ENCODE data around the gene PGC. TPM values are rescaled to one million over a fixed set of nuclear protein-coding genes. Genes with fewer than 3 reads are reported as not detected.

PGC gene
- total RNA-seq, 1 donor from 2014 or later: not detected

- H3K27ac Mint-ChIP-seq: peak overlapping the region; percentile 89
- no peak for TF ChIP-seq CTCF (IDR thresholded peaks at IDR 0.05)
- no peaks in the 10 kb centered on the region for H3K9me3 Mint-ChIP-seq
- POLR2A ChIA-PET: interaction anchor here (1.1 to 11.9 kb wide), 2 partner anchors 19 to 47 kb away, joined by 3 to 1669 read pairs; no protein-coding TSS in a partner anchor
- no peak for ATAC-seq (ENCODE audit: low read depth)
- H3K4me1 Mint-ChIP-seq: peaks cover 74% of the 10 kb centered on the region
- DNase-seq: no peak
- intact Hi-C loops (cut with micrococcal nuclease): loop anchor here (5.0 kb wide), 3 partner anchors 33 to 832 kb away; partner anchors contain the start of genes FOXP4 and UBR2
- peak overlapping the region; percentile 88 for H3K4me3 Mint-ChIP-seq
- no peaks in the 10 kb centered on the region for H3K27me3 Mint-ChIP-seq
- H3K36me3 Mint-ChIP-seq (ENCODE audit: low read depth): peaks cover 38% of the 10 kb centered on the region
- CTCF ChIA-PET: interaction anchor here (1.6 kb wide), 1 partner anchor 25 kb away, joined by 10 read pairs; no protein-coding TSS in a partner anchor
Observed at GRCh38 chr6:41730531-41731436, 16.4 kb downstream of the PGC start.

GRCh38 chr6:41729624-41730023, 17.6 kb downstream of the PGC start:
- H3K9me3 Mint-ChIP-seq: no peaks in the 10 kb centered on the region
- intact Hi-C loops (cut with micrococcal nuclease): loop anchor here (5.0 kb wide), 3 partner anchors 32 to 833 kb away; partner anchors contain the start of genes FOXP4 and UBR2
- peak overlapping the region; percentile 88 for H3K4me3 Mint-ChIP-seq
- ATAC-seq (ENCODE audit: low read depth): no peak
- TF ChIP-seq CTCF (IDR thresholded peaks at IDR 0.05): no peak
- H3K4me1 Mint-ChIP-seq: peaks cover 83% of the 10 kb centered on the region
- H3K27me3 Mint-ChIP-seq: no peaks in the 10 kb centered on the region
- peaks cover 40% of the 10 kb centered on the region for H3K36me3 Mint-ChIP-seq (ENCODE audit: low read depth)
- peak overlapping the region; percentile 89 for H3K27ac Mint-ChIP-seq
- no peak for DNase-seq
- ChIA-PET CTCF (interaction anchor here (0.8 to 1.8 kb wide), 4 partner anchors 13 to 46 kb away, joined by 3 to 10 read pairs (median 4); no protein-coding TSS in a partner anchor), POLR2A (interaction anchor here (11.9 kb wide), 1 partner anchor 17 kb away, joined by 1669 read pairs; no protein-coding TSS in a partner anchor)

GRCh38 chr6:41728954-41729353, 18.2 kb downstream of the PGC start:
- ATAC-seq (ENCODE audit: low read depth) (no peak), DNase-seq (no peak)
- POLR2A ChIA-PET: interaction anchor here (11.9 kb wide), 1 partner anchor 17 kb away, joined by 1669 read pairs; no protein-coding TSS in a partner anchor
- intact Hi-C loops (cut with micrococcal nuclease): no loop called here
- Mint-ChIP-seq H3K36me3 (ENCODE audit: low read depth) (peaks cover 40% of the 10 kb centered on the region), H3K9me3 (no peaks in the 10 kb centered on the region), H3K27me3 (no peaks in the 10 kb centered on the region), H3K27ac (peak overlapping the region; percentile 89), H3K4me3 (peak overlapping the region; percentile 88), H3K4me1 (peaks cover 90% of the 10 kb centered on the region)
- CTCF ChIA-PET: interaction anchor here (0.8 to 1.8 kb wide), 4 partner anchors 13 to 46 kb away, joined by 3 to 10 read pairs (median 4); no protein-coding TSS in a partner anchor
- TF ChIP-seq CTCF (IDR thresholded peaks at IDR 0.05): no peak

GRCh38 chr6:41728073-41728936, 18.9 kb downstream of the PGC start:
- Mint-ChIP-seq H3K27me3 (no peaks in the 10 kb centered on the region), H3K4me1 (peaks cover 91% of the 10 kb centered on the region), H3K9me3 (no peaks in the 10 kb centered on the region), H3K36me3 (ENCODE audit: low read depth) (peaks cover 46% of the 10 kb centered on the region), H3K27ac (peak overlapping the region; percentile 89), H3K4me3 (peak overlapping the region; percentile 88)
- DNase-seq: no peak
- ATAC-seq (ENCODE audit: low read depth): no peak
- ChIA-PET POLR2A (interaction anchor here (0.7 to 11.9 kb wide), 2 partner anchors 16 to 203 kb away, joined by 8 to 1669 read pairs; no protein-coding TSS in a partner anchor), CTCF (interaction anchor here (0.8 to 1.8 kb wide), 3 partner anchors 21 to 316 kb away, joined by 3 to 10 read pairs (median 4); no protein-coding TSS in a partner anchor)
- intact Hi-C loops (cut with micrococcal nuclease): no loop called here
- TF ChIP-seq CTCF (IDR thresholded peaks at IDR 0.05): no peak
